Omental fat pad (tissue), 4 donors: Measurements from ENCODE around the gene PRTFDC1. TPM values are rescaled to one million over a fixed set of nuclear protein-coding genes. Genes with fewer than 3 reads are reported as not detected.
"Not testable (repeated sequence)": the region's sequence is repeated elsewhere in the genome, so short reads cannot be mapped to it uniquely, and the experiment has no call there.

Experiments used
- ATAC-seq: fragments of 150-250 bp; one replicate; pipeline ENCODE4 v1.9.1; 2016; ENCODE audit warnings: mild to moderate bottlenecking, moderate library complexity; ENCODE audit not compliant: low FRiP score
- DNase-seq: peaks from one replicate; pipeline ENCODE4 v3.0.0-alpha.2; 2019; ENCODE audit warnings: low spot score
- CTCF ChIP-seq, 3 donors: fragments of 450-650 bp; IDR thresholded peaks; one replicate each; pipeline ENCODE4 v1.5.1; 2016 to 2017; ENCODE audit warnings: antibody characterized with exemption in 3 of 3, mild to moderate bottlenecking in 3 of 3, moderate library complexity in 2 of 3
- total RNA-seq, 4 donors: library from RNA; depleted of rRNA; stranded (reverse); fragments of >200 nt; gene quantifications; one replicate each; pipeline ENCODE4 v1.1.0, GENCODE V29; 2016

Gene PRTFDC1
- total RNA-seq, 4 donors from 2014 or later: 1.4 to 5.4 (median 2.5) TPM

- no peak for DNase-seq
- TF ChIP-seq CTCF (IDR thresholded peaks at IDR 0.05): no peak
- ATAC-seq: no peak
Observed at GRCh38 chr10:24847112-24848070, 105.0 kb downstream of the PRTFDC1 start.

GRCh38 chr10:24844742-24845141 is 107.7 kb downstream of the PRTFDC1 start:
- no peak for ATAC-seq
- no peak for TF ChIP-seq CTCF (IDR thresholded peaks at IDR 0.05)
- no peak for DNase-seq

DNA sequence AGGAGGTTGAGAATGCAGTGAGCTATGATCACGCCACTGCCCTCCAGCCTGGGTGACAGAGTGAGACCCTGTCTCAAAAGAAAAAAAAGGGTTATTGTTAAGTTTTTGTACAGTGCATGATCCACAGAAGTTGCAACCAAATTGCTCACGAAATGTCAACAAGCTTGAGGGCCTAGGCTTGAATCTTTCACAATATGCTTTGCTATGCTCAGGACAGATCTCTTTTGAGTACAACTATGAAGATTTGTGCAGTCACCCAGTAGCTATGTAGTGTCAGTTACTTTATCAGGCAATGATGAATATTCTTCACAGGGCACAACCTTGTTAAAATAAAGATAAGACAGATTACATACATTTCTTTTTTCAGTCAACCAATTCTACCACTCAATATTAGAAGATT is 109.2 kb downstream of the PRTFDC1 start:
- DNase-seq (no peak), ATAC-seq (no peak)
- TF ChIP-seq CTCF (IDR thresholded peaks at IDR 0.05): no peak

- no peak for TF ChIP-seq CTCF (IDR thresholded peaks at IDR 0.05)
- no peak for ATAC-seq
Observed at GRCh38 chr10:24842856-24843255, 109.5 kb downstream of the PRTFDC1 start.

GRCh38 chr10:24841530-24841929 is 110.9 kb downstream of the PRTFDC1 start:
- TF ChIP-seq CTCF (IDR thresholded peaks at IDR 0.05): no peak
- ATAC-seq (no peak), DNase-seq (no peak)

More at GRCh38 chr10:24842856-24843255, 109.5 kb downstream of the PRTFDC1 start:
- DNase-seq: no peak

DNA sequence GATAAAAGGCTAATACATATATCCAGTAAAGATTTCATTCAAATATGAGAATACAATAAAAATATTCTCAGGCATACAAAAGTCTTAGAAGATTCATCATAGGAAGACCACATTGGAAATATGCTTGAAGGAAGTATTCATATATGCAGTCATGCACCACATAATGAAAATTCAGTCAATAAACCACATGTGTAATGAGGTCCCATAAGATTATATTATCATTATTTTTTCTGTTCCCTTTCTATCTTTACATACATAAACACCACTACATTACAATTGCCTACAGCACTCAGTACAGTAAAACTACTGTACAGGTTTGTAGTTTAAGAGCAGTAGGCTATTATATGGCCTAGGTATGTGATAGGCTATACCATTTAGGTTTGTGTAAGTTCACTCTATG is 111.6 kb downstream of the PRTFDC1 start:
- no peak for ATAC-seq
- no peak for TF ChIP-seq CTCF (IDR thresholded peaks at IDR 0.05)
- no peak for DNase-seq

DNA sequence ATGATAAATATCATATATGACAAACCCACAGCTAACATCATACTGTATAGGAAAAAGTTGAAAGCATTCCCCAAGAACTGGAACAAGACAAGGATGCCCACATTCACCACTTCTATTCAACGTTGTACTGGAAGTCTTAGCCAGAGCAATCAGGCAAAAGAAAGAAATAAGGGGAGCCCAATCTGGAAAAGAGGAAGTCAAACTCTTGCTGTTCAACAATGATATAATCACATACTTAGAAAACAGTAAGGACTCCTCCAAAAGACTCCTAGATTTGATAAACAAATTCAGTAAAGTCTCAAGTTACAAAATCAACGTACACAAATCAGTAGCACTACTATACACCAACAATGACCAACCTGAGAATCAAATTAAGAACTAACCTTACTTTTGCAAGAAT is 114.6 kb downstream of the PRTFDC1 start:
- DNase-seq, ATAC-seq: not testable (repeated sequence)
